ENCODE results near the gene NCOR2.

GRCh38 chr12:124533456-124533855, 34.0 kb downstream of the NCOR2 start:
- TF ChIP-seq CTCF (IDR thresholded peaks at IDR 0.05), result no peak
- no peak for TF ChIP-seq POLR2A (IDR thresholded peaks at IDR 0.05)

All from heart left ventricle (tissue), 13 donors.